GM21515 (cell line): Measurements from ENCODE around the gene UBQLN3.

ENCODE experiments used
- ATAC-seq: cut with Tn5 transposase; IDR thresholded peaks from one replicate; pipeline ENCODE4 v1.9.1; 2021; ENCODE audit not compliant: unreplicated experiment

UBQLN3 gene

GRCh38 chr11:5509803-5510202 is at the start of gene UBQLN3:
TSS of gene UBQLN3 (minus strand) at chr11:5509957. CDS start at chr11:5509558, 399 bp downstream.
- no peak for ATAC-seq

- ATAC-seq = no peak
Measured at GRCh38 chr11:5557751-5558150, 48.0 kb upstream of the UBQLN3 start.

GRCh38 chr11:5556596-5557188 is 46.9 kb upstream of the UBQLN3 start:
- no peak for ATAC-seq

- no peak for ATAC-seq
Measured at GRCh38 chr11:5553343-5553742, 43.6 kb upstream of the UBQLN3 start.

- ATAC-seq = no peak
Measured at GRCh38 chr11:5550440-5551095, 40.8 kb upstream of the UBQLN3 start.

GRCh38 chr11:5548440-5548839 is 38.7 kb upstream of the UBQLN3 start, which contains the start of gene OR52H1:
TSS of gene OR52H1 (minus strand) at chr11:5548540. CDS start at chr11:5545505, 3,035 bp downstream.
- no peak for ATAC-seq

- peak; percentile 58 for ATAC-seq
Measured at GRCh38 chr11:5547982-5548381, 38.2 kb upstream of the UBQLN3 start.

- ATAC-seq = no peak
Measured at GRCh38 chr11:5546457-5546856, 36.7 kb upstream of the UBQLN3 start.

GRCh38 chr11:5541427-5541826 is 31.7 kb upstream of the UBQLN3 start:
- no peak for ATAC-seq

GRCh38 chr11:5536482-5536881 is 26.7 kb upstream of the UBQLN3 start:
- ATAC-seq = no peak

GRCh38 chr11:5534046-5534445 is 24.3 kb upstream of the UBQLN3 start:
- no peak for ATAC-seq

GRCh38 chr11:5531053-5531831 is 21.5 kb upstream of the UBQLN3 start:
- ATAC-seq = no peak

GRCh38 chr11:5528495-5528894 is 18.7 kb upstream of the UBQLN3 start:
- ATAC-seq = no peak

GRCh38 chr11:5527716-5528115 is 18.0 kb upstream of the UBQLN3 start:
- no peak for ATAC-seq

- ATAC-seq = no peak
Measured at GRCh38 chr11:5524756-5525155, 15.0 kb upstream of the UBQLN3 start.

GRCh38 chr11:5522308-5522707 is 12.6 kb upstream of the UBQLN3 start:
- no peak for ATAC-seq

GRCh38 chr11:5521540-5521939 is 11.8 kb upstream of the UBQLN3 start:
- no peak for ATAC-seq

- ATAC-seq = no peak
Measured at GRCh38 chr11:5516599-5516998, 6.8 kb upstream of the UBQLN3 start, which contains the start of gene UBQLNL. TSS of gene UBQLNL (minus strand) at chr11:5516699. CDS start at chr11:5516441, 258 bp downstream.

GRCh38 chr11:5514841-5515240 is 5.1 kb upstream of the UBQLN3 start:
- no peak for ATAC-seq

- no peak for ATAC-seq
Measured at GRCh38 chr11:5508605-5509004, 1.2 kb downstream of the UBQLN3 start.

GRCh38 chr11:5507933-5508305 is 1.8 kb downstream of the UBQLN3 start:
- ATAC-seq = no peak
